ENCODE data around the gene LILRA5.

DNA sequence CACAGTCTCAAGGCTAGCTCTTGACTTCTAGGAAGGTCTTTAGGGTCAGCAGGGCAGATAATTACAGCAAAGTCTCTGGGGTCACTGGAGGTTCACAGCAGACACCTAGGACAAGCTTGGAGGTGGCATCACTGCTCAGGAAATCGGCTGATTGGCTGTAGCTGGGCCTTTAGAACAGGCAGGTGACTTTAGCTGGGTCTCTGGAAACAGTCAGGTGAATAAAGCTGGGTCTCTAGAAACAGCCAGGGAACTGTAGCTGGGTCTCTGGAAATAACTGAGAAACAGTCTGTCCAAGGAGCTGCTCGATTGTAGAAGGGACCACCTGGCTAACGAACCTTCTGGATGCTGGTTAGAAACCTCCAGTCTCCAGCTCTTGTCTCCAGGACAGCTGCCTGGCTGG lies 41.8 kb upstream of the LILRA5 start:
- TF ChIP-seq CTCF (IDR thresholded peaks at IDR 0.05) (no peak), POLR2A (IDR thresholded peaks at IDR 0.05) (no peak)
